HepG2 (cell line): Measurements from ENCODE around the gene NDUFB7. TPM values are rescaled to one million over a fixed set of nuclear protein-coding genes. Genes with fewer than 3 reads are reported as not detected.

Experiments
- TEAD3 ChIP-seq: optimal IDR thresholded peaks from 2 replicates; pipeline ENCODE3; 2016; ENCODE audit warnings: borderline replicate concordance
- ZNF256 ChIP-seq: sonication (generic); formaldehyde crosslinking; conservative IDR thresholded peaks from 2 replicates; pipeline ENCODE4 v1.4.0; 2020; ENCODE audit warnings: missing genetic modification reagents
- ZNF260 ChIP-seq: sonication (generic); formaldehyde crosslinking; IDR thresholded peaks from 2 replicates; pipeline ENCODE4 v1.4.0; 2020; ENCODE audit warnings: missing genetic modification reagents, low read depth, mild to moderate bottlenecking, borderline replicate concordance
- ZNF354B ChIP-seq: sonication (generic); formaldehyde crosslinking; IDR thresholded peaks from 2 replicates; pipeline ENCODE4 v1.8.0; 2022; ENCODE audit warnings: mild to moderate bottlenecking, missing genetic modification reagents
- ZNF672 ChIP-seq: sonication (generic); formaldehyde crosslinking; IDR thresholded peaks from 2 replicates; pipeline ENCODE4 v1.8.1; 2022; ENCODE audit warnings: missing genetic modification reagents
- ZNF720 ChIP-seq: sonication (generic); formaldehyde crosslinking; IDR thresholded peaks from 2 replicates; pipeline ENCODE4 v1.4.0; 2020; ENCODE audit warnings: missing genetic modification reagents
- polyA plus RNA-seq, 8 experiments: library from polyadenylated mRNA; depleted of rRNA in 3 of 8; stranded (reverse) in 7 of 8; unstranded in 1 of 8; fragments of >200 nt; fragmentation: Illumina TruSeq in 4 of 8; extraction: Trizol in 4 of 8; gene quantifications; 2 replicates each; pipeline versions ENCODE4 v1.2.1 to v1.2.3, GENCODE V29; 2011 to 2016; ENCODE audit warnings: low read depth in 4 of 8, missing spikeins in 1 of 8, mixed read lengths in 1 of 8; ENCODE audit not compliant: insufficient read depth in 1 of 8
- total RNA-seq, 5 experiments: library from RNA; depleted of rRNA; stranded (reverse); fragments of >200 nt; fragmentation: Illumina TruSeq; extraction: Trizol; gene quantifications; 2 replicates each; pipeline ENCODE4 v1.2.3, GENCODE V29; 2016; ENCODE audit warnings: low read depth in 1 of 5
- TF ChIP-seq, protein P1 (sequence below): sonication (generic); formaldehyde crosslinking; IDR thresholded peaks from 2 replicates; pipeline ENCODE4 v1.8.0; 2022; ENCODE audit warnings: mild to moderate bottlenecking, missing genetic modification reagents; ENCODE audit not compliant: insufficient replicate concordance
- TF ChIP-seq, protein P2 (sequence below): sonication (generic); formaldehyde crosslinking; IDR thresholded peaks from 2 replicates; pipeline ENCODE4 v1.8.0; 2022; ENCODE audit warnings: mild to moderate bottlenecking, missing genetic modification reagents
- TF ChIP-seq, protein P3 (sequence below): sonication (generic); formaldehyde crosslinking; IDR thresholded peaks from 2 replicates; pipeline ENCODE4 v1.4.0; 2020; ENCODE audit warnings: missing genetic modification reagents
- TF ChIP-seq, protein P4 (sequence below): IDR thresholded peaks from 2 replicates; pipeline ENCODE4 v1.6.1; 2018; ENCODE audit warnings: missing genetic modification reagents, mild to moderate bottlenecking, missing compliant biosample characterization
- TF ChIP-seq, protein P5 (sequence below): sonication (generic); formaldehyde crosslinking; IDR thresholded peaks from 2 replicates; pipeline ENCODE4 v1.5.0; 2020; ENCODE audit warnings: mild to moderate bottlenecking, low read depth, missing genetic modification reagents, borderline replicate concordance
- TF ChIP-seq, protein P6 (sequence below): sonication (generic); formaldehyde crosslinking; IDR thresholded peaks from 2 replicates; pipeline ENCODE4 v1.4.0; 2020; ENCODE audit warnings: missing genetic modification reagents
- TF ChIP-seq, protein P7 (sequence below): sonication (generic); formaldehyde crosslinking; IDR thresholded peaks from 2 replicates; pipeline ENCODE4 v1.4.0; 2020; ENCODE audit warnings: missing genetic modification reagents

NDUFB7 gene
- total and polyA plus RNA-seq, 2 of the 13 experiments (the other 11 are each of a cell fraction or from before 2014, with no cell fraction given) = 156 to 198 TPM

DNA sequence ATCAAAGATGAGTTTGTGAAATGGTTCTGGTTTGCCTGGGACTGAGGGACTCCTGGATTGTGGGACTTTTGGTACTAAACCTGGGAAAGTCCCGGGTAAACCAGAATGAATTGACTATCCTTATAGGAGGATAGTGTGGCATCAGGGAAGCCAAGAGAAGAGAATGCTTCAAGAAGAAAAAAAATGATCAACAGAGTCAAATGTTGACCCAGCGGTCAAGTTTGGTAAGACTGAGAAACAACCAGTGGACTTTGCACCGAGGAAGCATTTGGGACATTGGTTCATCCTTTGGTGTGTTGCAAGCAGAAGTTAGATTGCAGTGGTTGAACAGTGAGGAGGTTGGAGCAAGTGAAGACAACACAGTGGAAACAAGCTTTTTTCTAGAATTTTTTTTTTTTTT lies 44.5 kb upstream of the NDUFB7 start (continued):
- TF ChIP-seq, protein P1, sequence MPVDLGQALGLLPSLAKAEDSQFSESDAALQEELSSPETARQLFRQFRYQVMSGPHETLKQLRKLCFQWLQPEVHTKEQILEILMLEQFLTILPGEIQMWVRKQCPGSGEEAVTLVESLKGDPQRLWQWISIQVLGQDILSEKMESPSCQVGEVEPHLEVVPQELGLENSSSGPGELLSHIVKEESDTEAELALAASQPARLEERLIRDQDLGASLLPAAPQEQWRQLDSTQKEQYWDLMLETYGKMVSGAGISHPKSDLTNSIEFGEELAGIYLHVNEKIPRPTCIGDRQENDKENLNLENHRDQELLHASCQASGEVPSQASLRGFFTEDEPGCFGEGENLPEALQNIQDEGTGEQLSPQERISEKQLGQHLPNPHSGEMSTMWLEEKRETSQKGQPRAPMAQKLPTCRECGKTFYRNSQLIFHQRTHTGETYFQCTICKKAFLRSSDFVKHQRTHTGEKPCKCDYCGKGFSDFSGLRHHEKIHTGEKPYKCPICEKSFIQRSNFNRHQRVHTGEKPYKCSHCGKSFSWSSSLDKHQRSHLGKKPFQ = no peak
- no peak for TF ChIP-seq ZNF672
- no peak for TF ChIP-seq ZNF256 (CRISPR knock-in tag)
- TF ChIP-seq, protein P2, sequence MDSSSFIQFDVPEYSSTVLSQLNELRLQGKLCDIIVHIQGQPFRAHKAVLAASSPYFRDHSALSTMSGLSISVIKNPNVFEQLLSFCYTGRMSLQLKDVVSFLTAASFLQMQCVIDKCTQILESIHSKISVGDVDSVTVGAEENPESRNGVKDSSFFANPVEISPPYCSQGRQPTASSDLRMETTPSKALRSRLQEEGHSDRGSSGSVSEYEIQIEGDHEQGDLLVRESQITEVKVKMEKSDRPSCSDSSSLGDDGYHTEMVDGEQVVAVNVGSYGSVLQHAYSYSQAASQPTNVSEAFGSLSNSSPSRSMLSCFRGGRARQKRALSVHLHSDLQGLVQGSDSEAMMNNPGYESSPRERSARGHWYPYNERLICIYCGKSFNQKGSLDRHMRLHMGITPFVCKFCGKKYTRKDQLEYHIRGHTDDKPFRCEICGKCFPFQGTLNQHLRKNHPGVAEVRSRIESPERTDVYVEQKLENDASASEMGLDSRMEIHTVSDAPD (CRISPR knock-in tag) = no peak
- TF ChIP-seq TEAD3 = no peak
- TF ChIP-seq, protein P3, sequence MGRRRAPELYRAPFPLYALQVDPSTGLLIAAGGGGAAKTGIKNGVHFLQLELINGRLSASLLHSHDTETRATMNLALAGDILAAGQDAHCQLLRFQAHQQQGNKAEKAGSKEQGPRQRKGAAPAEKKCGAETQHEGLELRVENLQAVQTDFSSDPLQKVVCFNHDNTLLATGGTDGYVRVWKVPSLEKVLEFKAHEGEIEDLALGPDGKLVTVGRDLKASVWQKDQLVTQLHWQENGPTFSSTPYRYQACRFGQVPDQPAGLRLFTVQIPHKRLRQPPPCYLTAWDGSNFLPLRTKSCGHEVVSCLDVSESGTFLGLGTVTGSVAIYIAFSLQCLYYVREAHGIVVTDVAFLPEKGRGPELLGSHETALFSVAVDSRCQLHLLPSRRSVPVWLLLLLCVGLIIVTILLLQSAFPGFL (CRISPR knock-in tag) = no peak
- TF ChIP-seq, protein P4, sequence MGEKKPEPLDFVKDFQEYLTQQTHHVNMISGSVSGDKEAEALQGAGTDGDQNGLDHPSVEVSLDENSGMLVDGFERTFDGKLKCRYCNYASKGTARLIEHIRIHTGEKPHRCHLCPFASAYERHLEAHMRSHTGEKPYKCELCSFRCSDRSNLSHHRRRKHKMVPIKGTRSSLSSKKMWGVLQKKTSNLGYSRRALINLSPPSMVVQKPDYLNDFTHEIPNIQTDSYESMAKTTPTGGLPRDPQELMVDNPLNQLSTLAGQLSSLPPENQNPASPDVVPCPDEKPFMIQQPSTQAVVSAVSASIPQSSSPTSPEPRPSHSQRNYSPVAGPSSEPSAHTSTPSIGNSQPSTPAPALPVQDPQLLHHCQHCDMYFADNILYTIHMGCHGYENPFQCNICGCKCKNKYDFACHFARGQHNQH (CRISPR knock-in tag) = no peak
- TF ChIP-seq, protein P5, sequence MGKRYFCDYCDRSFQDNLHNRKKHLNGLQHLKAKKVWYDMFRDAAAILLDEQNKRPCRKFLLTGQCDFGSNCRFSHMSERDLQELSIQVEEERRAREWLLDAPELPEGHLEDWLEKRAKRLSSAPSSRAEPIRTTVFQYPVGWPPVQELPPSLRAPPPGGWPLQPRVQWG (CRISPR knock-in tag) = no peak
- TF ChIP-seq ZNF260 (CRISPR knock-in tag) = no peak
- TF ChIP-seq ZNF720 (CRISPR knock-in tag) = no peak
- TF ChIP-seq, protein P6, sequence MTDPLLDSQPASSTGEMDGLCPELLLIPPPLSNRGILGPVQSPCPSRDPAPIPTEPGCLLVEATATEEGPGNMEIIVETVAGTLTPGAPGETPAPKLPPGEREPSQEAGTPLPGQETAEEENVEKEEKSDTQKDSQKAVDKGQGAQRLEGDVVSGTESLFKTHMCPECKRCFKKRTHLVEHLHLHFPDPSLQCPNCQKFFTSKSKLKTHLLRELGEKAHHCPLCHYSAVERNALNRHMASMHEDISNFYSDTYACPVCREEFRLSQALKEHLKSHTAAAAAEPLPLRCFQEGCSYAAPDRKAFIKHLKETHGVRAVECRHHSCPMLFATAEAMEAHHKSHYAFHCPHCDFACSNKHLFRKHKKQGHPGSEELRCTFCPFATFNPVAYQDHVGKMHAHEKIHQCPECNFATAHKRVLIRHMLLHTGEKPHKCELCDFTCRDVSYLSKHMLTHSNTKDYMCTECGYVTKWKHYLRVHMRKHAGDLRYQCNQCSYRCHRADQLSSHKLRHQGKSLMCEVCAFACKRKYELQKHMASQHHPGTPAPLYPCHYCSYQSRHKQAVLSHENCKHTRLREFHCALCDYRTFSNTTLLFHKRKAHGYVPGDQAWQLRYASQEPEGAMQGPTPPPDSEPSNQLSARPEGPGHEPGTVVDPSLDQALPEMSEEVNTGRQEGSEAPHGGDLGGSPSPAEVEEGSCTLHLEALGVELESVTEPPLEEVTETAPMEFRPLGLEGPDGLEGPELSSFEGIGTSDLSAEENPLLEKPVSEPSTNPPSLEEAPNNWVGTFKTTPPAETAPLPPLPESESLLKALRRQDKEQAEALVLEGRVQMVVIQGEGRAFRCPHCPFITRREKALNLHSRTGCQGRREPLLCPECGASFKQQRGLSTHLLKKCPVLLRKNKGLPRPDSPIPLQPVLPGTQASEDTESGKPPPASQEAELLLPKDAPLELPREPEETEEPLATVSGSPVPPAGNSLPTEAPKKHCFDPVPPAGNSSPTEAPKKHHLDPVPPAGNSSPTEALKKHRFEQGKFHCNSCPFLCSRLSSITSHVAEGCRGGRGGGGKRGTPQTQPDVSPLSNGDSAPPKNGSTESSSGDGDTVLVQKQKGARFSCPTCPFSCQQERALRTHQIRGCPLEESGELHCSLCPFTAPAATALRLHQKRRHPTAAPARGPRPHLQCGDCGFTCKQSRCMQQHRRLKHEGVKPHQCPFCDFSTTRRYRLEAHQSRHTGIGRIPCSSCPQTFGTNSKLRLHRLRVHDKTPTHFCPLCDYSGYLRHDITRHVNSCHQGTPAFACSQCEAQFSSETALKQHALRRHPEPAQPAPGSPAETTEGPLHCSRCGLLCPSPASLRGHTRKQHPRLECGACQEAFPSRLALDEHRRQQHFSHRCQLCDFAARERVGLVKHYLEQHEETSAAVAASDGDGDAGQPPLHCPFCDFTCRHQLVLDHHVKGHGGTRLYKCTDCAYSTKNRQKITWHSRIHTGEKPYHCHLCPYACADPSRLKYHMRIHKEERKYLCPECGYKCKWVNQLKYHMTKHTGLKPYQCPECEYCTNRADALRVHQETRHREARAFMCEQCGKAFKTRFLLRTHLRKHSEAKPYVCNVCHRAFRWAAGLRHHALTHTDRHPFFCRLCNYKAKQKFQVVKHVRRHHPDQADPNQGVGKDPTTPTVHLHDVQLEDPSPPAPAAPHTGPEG (CRISPR knock-in tag) = no peak
- TF ChIP-seq, protein P7, sequence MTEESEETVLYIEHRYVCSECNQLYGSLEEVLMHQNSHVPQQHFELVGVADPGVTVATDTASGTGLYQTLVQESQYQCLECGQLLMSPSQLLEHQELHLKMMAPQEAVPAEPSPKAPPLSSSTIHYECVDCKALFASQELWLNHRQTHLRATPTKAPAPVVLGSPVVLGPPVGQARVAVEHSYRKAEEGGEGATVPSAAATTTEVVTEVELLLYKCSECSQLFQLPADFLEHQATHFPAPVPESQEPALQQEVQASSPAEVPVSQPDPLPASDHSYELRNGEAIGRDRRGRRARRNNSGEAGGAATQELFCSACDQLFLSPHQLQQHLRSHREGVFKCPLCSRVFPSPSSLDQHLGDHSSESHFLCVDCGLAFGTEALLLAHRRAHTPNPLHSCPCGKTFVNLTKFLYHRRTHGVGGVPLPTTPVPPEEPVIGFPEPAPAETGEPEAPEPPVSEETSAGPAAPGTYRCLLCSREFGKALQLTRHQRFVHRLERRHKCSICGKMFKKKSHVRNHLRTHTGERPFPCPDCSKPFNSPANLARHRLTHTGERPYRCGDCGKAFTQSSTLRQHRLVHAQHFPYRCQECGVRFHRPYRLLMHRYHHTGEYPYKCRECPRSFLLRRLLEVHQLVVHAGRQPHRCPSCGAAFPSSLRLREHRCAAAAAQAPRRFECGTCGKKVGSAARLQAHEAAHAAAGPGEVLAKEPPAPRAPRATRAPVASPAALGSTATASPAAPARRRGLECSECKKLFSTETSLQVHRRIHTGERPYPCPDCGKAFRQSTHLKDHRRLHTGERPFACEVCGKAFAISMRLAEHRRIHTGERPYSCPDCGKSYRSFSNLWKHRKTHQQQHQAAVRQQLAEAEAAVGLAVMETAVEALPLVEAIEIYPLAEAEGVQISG (CRISPR knock-in tag) = no peak
- no peak for TF ChIP-seq ZNF354B
